NCI-H446 (cell line): ENCODE results near the gene SRBD1.

Source experiments
- DNase-seq, 2 experiments: peaks; one replicate each; lab custom pipeline; 2025; lab: John Stamatoyannopoulos, UW

SRBD1 gene

DNA sequence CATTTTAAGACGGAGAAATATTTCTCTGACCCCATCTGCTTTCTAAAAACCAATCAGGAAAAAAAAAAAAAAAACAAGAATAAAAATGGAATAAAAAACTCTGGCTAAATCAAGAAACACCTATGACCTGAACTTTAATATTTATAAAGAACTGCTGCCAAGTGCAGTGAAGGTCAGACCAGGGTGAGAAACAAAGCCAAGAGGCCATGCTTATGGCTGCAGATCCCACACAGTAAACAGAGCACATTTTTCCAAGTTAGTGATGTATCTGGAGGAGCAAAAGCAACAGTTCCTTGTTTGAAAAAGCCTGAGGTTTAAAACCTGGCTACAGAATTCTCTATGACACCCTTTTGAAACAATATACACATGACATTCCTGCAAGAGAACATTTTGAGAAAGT, 242.3 kb downstream of the SRBD1 start:
- DNase-seq = no peak

- DNase-seq = no peak
Measured at GRCh38 chr2:45361666-45362065, 249.4 kb downstream of the SRBD1 start.

GRCh38 chr2:45354776-45355175, 256.3 kb downstream of the SRBD1 start:
- no peak for DNase-seq

DNA sequence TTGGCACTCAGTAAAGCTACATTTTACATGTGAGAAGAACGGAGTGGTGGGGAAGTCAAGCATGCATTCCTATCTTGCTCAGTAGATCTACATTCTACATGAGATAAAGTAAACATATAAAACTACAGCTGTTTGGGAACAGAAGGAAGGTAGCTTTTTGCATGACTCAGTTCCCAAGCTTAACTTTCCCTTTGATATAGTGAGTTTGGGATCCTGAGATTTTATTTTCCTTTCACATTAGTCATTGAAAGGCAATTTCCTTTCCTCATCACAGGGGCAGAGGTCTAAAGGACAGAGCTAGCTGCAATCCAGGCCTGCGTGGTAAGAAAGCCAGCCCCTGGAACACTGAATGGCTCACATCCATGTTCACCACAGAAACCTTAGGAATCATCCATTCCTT, 257.2 kb downstream of the SRBD1 start:
- no peak for DNase-seq

DNA sequence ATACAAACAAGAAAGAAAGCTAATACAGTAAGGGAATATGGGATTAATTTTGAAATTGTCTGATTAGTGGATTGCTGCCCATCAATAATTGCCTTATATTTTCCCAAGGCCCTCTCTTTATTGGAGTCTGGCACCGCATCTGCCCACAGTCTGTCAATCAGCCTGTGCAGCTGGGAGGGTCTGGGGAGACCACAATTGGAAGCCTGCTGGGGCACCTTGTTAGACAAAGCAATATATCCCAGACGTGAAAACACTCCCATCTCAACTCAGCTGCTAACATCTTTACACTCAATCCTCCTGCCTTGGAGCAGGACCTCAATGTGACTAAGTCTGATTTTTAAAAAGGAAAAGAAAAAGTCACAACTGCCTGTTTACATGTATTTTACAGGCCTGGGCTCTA, 258.6 kb downstream of the SRBD1 start:
- no peak for DNase-seq

DNA sequence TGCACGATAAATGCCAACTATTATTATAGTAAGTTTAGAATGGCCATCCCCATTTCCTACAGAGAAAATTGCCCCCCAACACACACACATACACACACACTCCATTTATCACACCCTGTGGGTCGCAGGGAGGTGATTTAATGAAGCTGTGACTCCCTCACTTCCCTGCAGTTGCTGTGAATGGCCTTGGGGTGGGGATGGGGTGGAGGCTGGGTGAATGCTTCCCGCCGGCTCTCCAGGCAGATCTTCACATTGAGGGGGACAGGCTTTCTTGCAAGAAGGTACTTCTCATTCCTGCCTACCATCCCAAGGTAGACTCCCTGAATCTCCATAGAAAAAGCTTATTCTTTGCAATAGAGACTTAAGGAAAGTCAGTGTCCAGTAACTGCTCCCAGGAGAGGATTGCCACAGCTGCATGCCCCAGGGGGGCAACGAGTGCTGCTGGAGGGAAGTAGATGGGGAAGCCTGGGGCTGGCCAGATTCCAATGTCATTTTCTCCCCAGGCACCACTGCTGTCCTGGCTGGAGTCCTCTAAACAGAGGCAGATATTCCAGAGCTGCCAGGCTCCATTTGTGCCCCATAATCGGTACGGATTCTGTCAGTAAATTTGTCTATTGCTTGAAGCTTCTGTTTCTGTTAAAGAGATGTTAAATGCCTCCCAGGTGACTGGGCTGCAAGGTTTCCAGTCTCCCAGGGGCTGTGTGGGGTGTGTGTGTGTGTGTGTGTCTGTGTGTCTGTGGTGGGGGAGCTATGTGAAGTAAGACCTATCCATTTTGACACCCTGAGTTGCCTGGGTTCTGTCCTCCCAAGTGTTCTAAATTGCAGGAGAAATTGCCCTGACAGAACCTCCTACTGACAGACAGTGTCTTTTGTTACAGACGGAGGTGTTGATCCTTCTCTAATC, 265.5 kb downstream of the SRBD1 start:
- DNase-seq = no peak

GRCh38 chr2:45344502-45344901, 266.6 kb downstream of the SRBD1 start:
- no peak for DNase-seq

DNA sequence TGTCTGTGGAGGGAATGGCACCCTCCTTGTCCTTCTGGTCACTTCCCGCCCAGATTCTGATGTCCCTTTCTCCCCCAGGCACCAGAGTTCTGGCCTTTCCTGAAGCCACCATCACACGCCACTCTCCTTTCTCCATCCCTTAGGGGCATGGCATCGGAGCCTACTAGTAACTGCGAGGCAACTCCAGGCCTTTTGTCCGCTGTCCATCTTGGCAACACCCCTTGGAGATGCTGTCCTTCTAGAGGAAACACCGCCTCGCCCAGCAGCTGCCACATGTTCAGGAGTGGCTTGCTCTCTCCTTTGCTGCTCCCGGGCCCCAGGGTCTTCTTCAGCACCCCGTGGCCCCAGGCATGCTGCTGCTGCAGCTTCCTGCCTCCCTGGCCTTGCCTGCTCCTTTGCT, 267.0 kb downstream of the SRBD1 start:
- no peak for DNase-seq

GRCh38 chr2:45343251-45344017, 267.6 kb downstream of the SRBD1 start:
- DNase-seq = no peak

DNA sequence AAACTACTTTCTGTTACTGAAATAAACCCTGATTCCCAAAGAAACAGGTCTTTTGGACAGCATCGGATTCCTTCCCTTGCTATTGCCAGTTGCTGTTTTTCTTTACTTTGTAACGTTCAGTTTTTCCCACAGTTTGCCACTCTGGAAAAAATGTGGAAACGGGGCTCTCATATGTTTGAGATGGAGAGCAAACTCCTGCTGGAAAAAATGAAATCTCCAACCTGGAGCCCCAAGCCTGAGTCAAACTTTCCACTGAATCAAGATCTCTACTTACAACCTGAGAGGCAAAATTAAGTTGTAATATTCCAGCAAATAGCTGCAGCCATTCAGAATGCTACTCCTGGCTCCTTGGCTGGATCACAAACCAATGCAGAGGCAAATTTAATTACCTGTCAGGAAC, 270.7 kb downstream of the SRBD1 start:
- DNase-seq = no peak

- DNase-seq = no peak
Measured at GRCh38 chr2:45339253-45339652, 271.8 kb downstream of the SRBD1 start.
